ENCODE data around the gene ZNF646.
A peak's percentile ranks its signal among the peaks of the same experiment; 100 is the strongest.

Gene ZNF646

DNA sequence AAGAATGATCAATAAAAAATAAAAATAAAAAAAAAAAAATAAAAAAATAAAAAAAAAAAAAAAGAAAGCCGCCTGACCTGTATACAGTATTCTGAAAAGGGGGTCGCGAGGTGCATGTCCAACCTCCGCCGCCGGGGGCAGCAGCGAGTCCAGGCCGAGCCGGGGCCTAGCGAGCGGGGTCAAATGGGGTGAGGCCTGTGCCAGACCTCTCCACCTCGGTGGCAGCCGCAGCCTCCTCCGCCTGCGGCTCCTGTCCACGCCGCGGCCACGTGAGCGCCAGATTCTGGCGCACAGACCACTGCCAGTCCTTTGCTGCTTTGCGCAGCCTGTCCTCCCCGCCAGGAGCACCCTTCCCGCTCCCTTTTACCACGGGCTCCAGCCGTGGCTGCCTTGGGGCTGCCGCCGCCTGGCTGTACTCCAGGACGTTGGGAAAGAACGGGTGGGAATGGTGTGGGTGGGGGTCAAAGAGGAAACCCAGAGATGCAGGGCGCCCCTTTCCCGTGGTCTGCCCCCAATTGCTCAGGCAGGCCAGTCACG, 31.5 kb downstream of the ZNF646 start:
- Histone ChIP-seq H3K27ac (ENCODE audit: low read length) (no peak overlapping the region), H3K4me1 (ENCODE audit: control insufficient read depth, low read depth, low read length) (no peaks in the 10 kb centered on the region), H3K4me3 (ENCODE audit: low read length) (no peak overlapping the region), H3K9me3 (ENCODE audit: control insufficient read depth, low read depth, low read length) (no peaks in the 10 kb centered on the region), H3K27me3 (ENCODE audit: control insufficient read depth, insufficient read depth, low read length) (no peaks in the 10 kb centered on the region), H3K9ac (ENCODE audit: low read length) (no peak overlapping the region), H3K36me3 (ENCODE audit: control insufficient read depth, low read depth, low read length) (peaks cover 9% of the 10 kb centered on the region)

DNA sequence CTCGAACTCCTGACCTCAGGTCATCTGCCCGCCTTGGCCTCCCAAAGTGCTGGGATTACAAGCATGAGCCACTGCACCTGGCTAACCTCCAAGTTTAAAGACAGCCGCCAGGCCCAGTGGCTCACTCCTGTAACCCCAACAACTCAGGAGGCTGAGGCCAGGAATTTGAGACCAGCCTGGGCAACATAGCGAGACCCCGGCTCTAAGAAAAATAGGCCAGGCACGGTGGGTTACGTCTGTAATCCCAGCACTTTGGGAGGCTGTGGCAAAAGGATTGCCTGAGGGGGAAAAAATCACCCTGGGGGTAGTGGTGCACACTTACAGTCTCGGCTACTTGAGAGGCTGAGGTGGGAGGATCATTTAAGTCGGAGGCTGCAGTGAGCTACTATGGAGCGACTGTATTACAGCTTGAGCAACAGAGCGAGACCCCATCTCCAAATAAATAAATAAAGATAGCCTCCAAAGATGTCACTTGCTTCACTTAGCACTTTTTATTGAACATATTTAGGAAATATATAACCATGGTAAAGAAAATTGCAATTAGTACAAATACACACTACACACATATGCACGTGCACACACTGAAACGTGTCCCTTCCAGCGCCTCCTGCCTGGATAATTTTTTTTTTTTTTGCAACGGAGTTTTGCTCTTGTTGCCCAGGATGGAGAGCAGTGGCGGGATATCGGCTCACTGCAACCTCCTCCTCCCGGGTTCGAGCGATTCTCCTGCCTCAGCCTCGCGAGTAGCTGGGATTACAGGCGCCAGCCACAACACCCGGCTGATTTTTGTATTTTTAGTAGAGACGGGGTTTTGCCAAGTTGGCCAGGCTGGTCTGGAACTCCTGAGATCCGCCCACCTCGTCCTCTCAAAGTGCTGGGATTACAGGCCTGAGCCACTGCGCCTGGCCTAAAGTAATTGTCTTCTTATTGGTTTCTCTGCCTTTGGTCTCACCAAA, 32.6 kb downstream of the ZNF646 start:
- no peak overlapping the region for H3K9ac ChIP-seq (ENCODE audit: low read length)
- H3K9me3 ChIP-seq (ENCODE audit: control insufficient read depth, low read depth, low read length) = no peaks in the 10 kb centered on the region
- H3K4me3 ChIP-seq (ENCODE audit: low read length) = no peak overlapping the region
- H3K27ac ChIP-seq (ENCODE audit: low read length) = no peak overlapping the region
- H3K27me3 ChIP-seq (ENCODE audit: control insufficient read depth, insufficient read depth, low read length) = no peaks in the 10 kb centered on the region
- H3K4me1 ChIP-seq (ENCODE audit: control insufficient read depth, low read depth, low read length) = no peaks in the 10 kb centered on the region
- peaks cover 20% of the 10 kb centered on the region for H3K36me3 ChIP-seq (ENCODE audit: control insufficient read depth, low read depth, low read length)

DNA sequence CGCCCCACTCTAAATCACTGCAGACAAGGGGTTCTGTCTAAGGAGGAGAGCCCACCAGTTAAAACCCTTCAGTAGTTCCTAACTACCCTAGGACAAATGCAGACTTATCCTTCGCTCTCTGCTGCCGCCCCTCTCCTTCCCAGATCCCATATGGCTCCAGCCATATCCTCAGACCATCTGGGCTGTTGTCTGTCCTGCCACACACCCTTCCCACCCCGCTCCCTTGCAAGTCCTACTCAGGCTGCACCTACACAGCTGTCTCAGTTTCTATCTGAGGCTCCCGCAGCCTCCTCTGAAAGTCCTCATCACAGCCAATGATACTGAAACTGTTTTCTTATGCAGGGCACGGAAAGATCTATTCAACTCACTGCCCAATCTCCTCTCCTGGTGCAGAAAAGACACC, 33.2 kb downstream of the ZNF646 start:
- Histone ChIP-seq H3K27ac (ENCODE audit: low read length) (no peak overlapping the region), H3K27me3 (ENCODE audit: control insufficient read depth, insufficient read depth, low read length) (no peaks in the 10 kb centered on the region), H3K9ac (ENCODE audit: low read length) (no peak overlapping the region), H3K36me3 (ENCODE audit: control insufficient read depth, low read depth, low read length) (peaks cover 26% of the 10 kb centered on the region), H3K9me3 (ENCODE audit: control insufficient read depth, low read depth, low read length) (no peaks in the 10 kb centered on the region), H3K4me1 (ENCODE audit: control insufficient read depth, low read depth, low read length) (no peaks in the 10 kb centered on the region), H3K4me3 (ENCODE audit: low read length) (peak overlapping the region; percentile 76)

DNA sequence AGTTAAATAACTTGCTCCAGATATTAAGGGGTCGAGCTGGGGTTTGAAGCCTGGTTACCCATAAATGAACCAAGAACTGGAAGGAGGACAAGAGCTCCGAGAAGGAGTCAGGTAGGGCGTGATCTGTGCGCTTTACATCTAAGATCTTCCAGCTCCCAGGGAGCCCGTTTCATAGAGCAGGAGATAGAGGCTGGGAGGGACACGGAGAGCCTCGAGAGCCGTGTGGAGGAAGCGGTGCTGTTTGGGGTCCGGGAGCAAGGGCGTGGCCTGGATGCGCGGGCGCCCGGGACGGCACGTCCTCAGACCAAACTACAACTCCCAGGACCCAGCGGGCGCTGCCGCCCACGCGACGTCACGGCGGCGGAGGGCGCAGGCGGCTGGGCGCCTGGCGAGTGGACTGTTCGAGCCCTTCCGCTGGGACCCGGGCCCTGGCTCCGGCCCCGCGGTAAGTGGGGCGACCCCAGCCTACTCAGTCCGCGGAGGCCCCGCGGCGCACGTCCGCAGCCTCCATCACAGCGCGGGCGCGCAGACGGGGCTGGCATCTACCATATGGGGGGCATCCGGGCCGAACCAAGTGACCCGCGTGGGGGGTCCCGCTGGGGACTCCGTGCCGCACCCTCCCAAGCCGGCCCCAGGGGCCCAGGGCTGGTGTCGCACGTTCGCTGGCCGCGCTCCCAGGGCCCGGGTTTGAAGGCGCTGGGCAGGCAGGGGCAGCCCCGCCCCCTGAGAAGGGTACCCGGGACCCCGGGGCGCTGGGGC, 34.0 kb downstream of the ZNF646 start, which contains the start of gene BCKDK:
Gene BCKDK, plus strand, starts transcription at position 352 of the 759 bp plus-strand sequence. CDS start 838 bp downstream, outside the sequence.
- H3K27me3 ChIP-seq (ENCODE audit: control insufficient read depth, insufficient read depth, low read length) = no peaks in the 10 kb centered on the region
- no peaks in the 10 kb centered on the region for H3K9me3 ChIP-seq (ENCODE audit: control insufficient read depth, low read depth, low read length)
- H3K27ac ChIP-seq (ENCODE audit: low read length) = no peak within 1 kb of the TSS
- H3K4me3 ChIP-seq (ENCODE audit: low read length) = peak within 1 kb of the TSS; percentile 76
- H3K36me3 ChIP-seq (ENCODE audit: control insufficient read depth, low read depth, low read length) = peaks cover 29% of the 10 kb centered on the region
- peak within 1 kb of the TSS; percentile 42 for H3K9ac ChIP-seq (ENCODE audit: low read length)
- no peaks in the 10 kb centered on the region for H3K4me1 ChIP-seq (ENCODE audit: control insufficient read depth, low read depth, low read length)

DNA sequence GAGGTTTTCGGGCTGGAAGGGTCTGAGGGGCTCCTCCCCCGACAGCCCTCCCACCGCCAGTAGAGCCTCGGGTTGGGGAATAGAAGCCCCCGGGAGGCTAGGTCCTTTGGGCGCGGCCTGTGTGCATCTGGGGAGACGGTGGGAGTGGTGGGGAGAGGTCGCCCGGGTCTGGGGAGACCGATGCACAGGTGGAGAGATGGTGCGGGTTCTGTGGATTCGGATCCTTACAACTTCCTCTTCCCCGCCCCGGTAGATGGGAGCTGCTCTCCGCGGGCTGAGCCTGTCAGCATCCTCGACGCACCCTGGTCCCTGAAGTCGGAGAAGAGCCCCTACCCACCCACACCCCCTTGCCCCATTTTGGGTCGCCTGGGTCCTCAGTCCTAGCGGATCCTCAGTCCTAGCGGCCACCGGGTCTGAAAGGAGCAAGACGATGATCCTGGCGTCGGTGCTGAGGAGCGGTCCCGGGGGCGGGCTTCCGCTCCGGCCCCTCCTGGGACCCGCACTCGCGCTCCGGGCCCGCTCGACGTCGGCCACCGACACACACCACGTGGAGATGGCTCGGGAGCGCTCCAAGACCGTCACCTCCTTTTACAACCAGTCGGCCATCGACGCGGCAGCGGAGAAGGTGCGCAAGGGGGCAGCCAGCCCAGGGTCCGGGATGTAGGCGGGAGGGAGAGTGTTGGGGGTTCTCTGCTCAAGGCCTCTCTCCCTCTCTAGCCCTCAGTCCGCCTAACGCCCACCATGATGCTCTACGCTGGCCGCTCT, 34.8 kb downstream of the ZNF646 start:
- H3K36me3 ChIP-seq (ENCODE audit: control insufficient read depth, low read depth, low read length) = peaks cover 29% of the 10 kb centered on the region
- no peaks in the 10 kb centered on the region for H3K27me3 ChIP-seq (ENCODE audit: control insufficient read depth, insufficient read depth, low read length)
- no peaks in the 10 kb centered on the region for H3K9me3 ChIP-seq (ENCODE audit: control insufficient read depth, low read depth, low read length)
- H3K4me1 ChIP-seq (ENCODE audit: control insufficient read depth, low read depth, low read length) = no peaks in the 10 kb centered on the region
- H3K27ac ChIP-seq (ENCODE audit: low read length) = no peak overlapping the region
- peak overlapping the region; percentile 42 for H3K9ac ChIP-seq (ENCODE audit: low read length)
- peak overlapping the region; percentile 76 for H3K4me3 ChIP-seq (ENCODE audit: low read length)

DNA sequence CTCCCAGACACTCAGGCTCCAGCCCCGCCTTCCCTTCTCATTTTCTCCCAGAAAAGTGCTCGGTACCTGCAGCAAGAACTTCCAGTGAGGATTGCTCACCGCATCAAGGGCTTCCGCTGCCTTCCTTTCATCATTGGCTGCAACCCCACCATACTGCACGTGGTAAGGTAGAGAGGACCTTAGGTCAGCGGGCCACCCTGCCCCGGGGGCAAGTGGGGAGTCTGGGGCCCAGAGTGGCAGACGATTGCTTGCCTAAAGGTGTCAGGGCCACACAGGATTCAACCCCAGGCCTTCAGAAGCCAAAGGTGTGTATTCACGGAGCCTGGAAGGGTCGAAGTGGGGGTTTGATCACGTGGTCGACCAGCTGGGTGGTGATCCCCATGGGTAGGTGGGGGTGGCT, 35.4 kb downstream of the ZNF646 start:
- Histone ChIP-seq H3K36me3 (ENCODE audit: control insufficient read depth, low read depth, low read length) (peaks cover 29% of the 10 kb centered on the region), H3K27me3 (ENCODE audit: control insufficient read depth, insufficient read depth, low read length) (no peaks in the 10 kb centered on the region), H3K9ac (ENCODE audit: low read length) (no peak overlapping the region), H3K9me3 (ENCODE audit: control insufficient read depth, low read depth, low read length) (no peaks in the 10 kb centered on the region), H3K4me3 (ENCODE audit: low read length) (no peak overlapping the region), H3K27ac (ENCODE audit: low read length) (no peak overlapping the region), H3K4me1 (ENCODE audit: control insufficient read depth, low read depth, low read length) (no peaks in the 10 kb centered on the region)

DNA sequence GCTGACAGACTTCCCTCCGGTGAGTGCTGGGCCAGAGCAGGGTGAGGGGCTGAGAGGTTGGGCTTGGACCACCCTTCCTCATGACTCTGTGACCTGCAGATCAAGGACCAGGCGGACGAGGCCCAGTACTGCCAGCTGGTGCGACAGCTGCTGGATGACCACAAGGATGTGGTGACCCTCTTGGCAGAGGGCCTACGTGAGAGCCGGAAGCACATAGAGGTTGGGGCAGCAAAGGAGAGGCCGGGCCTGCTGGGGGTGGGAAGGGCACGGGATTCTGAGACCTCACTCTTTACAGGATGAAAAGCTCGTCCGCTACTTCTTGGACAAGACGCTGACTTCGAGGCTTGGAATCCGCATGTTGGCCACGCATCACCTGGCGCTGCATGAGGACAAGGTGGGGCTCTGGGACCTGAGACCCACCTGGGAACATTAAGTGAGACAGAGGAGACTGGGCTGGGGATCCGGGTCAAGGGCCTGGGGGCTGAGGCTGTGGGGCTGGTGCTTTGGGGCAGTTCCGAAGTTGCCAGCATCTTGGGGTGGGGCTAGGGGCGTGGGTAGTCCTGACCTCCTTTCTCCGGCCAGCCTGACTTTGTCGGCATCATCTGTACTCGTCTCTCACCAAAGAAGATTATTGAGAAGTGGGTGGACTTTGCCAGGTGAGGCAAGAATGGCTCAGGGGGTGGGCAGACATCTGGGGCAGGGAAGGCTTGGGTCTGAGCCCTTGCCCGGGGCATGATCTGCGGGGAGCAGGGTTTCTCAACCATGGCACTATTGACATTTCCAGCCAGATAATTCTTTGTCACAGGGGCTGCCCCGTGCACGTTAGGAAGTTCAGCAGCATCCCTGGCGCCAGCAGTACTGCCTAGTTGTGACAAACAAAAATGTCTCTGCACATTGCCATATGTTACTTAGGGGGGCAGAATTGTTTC, 36.1 kb downstream of the ZNF646 start:
- Histone ChIP-seq H3K9me3 (ENCODE audit: control insufficient read depth, low read depth, low read length) (no peaks in the 10 kb centered on the region), H3K9ac (ENCODE audit: low read length) (no peak overlapping the region), H3K27ac (ENCODE audit: low read length) (no peak overlapping the region), H3K4me1 (ENCODE audit: control insufficient read depth, low read depth, low read length) (no peaks in the 10 kb centered on the region), H3K36me3 (ENCODE audit: control insufficient read depth, low read depth, low read length) (peaks cover 29% of the 10 kb centered on the region), H3K27me3 (ENCODE audit: control insufficient read depth, insufficient read depth, low read length) (no peaks in the 10 kb centered on the region), H3K4me3 (ENCODE audit: low read length) (no peak overlapping the region)

DNA sequence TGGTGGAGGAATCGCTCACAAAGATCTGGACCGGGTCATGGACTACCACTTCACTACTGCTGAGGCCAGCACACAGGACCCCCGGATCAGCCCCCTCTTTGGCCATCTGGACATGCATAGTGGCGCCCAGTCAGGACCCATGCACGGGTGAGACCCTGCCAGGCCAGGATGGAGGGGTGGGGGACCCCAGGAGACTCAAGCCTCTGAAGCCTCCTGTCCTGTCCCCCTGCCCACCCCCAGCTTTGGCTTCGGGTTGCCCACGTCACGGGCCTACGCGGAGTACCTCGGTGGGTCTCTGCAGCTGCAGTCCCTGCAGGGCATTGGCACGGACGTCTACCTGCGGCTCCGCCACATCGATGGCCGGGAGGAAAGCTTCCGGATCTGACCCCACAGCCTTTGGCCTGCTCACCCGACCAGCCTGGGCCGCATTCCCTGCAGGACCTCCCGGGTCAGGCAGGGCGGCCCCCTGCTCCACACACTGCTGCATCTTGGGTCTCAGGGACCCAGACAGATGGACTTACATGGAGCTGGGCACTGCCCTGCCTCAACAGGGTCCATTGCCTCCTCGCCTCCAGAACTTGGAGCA, 37.8 kb downstream of the ZNF646 start:
- Histone ChIP-seq H3K9me3 (ENCODE audit: control insufficient read depth, low read depth, low read length) (no peaks in the 10 kb centered on the region), H3K4me3 (ENCODE audit: low read length) (no peak overlapping the region), H3K27me3 (ENCODE audit: control insufficient read depth, insufficient read depth, low read length) (no peaks in the 10 kb centered on the region), H3K27ac (ENCODE audit: low read length) (no peak overlapping the region), H3K36me3 (ENCODE audit: control insufficient read depth, low read depth, low read length) (peaks cover 29% of the 10 kb centered on the region), H3K9ac (ENCODE audit: low read length) (no peak overlapping the region), H3K4me1 (ENCODE audit: control insufficient read depth, low read depth, low read length) (no peaks in the 10 kb centered on the region)

DNA sequence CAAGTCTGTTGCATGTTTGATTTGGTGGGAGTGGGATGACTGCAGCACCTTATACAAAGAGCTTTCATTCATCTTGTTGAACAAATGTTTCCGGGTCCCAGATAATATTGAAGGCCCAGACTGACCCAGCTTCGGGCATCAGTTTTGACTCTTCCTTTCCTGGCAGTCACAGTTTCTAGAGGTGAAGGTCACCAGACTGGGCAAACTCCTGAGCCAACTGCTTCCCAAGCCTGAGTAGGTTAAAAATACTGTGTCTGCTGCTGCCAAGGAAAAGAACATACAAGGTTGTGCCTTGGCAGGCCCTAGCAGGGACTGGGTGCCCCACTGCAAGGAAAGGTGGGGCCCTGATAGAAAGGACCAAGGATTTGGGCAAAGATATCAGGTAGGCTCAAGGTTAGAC, 38.5 kb downstream of the ZNF646 start:
- Histone ChIP-seq H3K27me3 (ENCODE audit: control insufficient read depth, insufficient read depth, low read length) (no peaks in the 10 kb centered on the region), H3K36me3 (ENCODE audit: control insufficient read depth, low read depth, low read length) (peaks cover 29% of the 10 kb centered on the region)

More for the DNA sequence above, 38.5 kb downstream of the ZNF646 start:
- Histone ChIP-seq H3K4me3 (ENCODE audit: low read length) (no peak overlapping the region), H3K9me3 (ENCODE audit: control insufficient read depth, low read depth, low read length) (no peaks in the 10 kb centered on the region), H3K27ac (ENCODE audit: low read length) (no peak overlapping the region), H3K4me1 (ENCODE audit: control insufficient read depth, low read depth, low read length) (no peaks in the 10 kb centered on the region), H3K9ac (ENCODE audit: low read length) (no peak overlapping the region)

All from iPS-18a (cell line).